Liver (tissue), 3 donors: ENCODE data around the gene ZNF677.

Experiments used
- FOXA1 ChIP-seq: IDR thresholded peaks from 2 replicates; pipeline ENCODE4 v1.6.1; 2016; ENCODE audit warnings: antibody characterized with exemption
- RXRA ChIP-seq, 2 donors: IDR thresholded peaks; 2 replicates each; pipeline ENCODE4 v1.6.1; 2017 to 2018; ENCODE audit warnings: antibody characterized with exemption in 2 of 2, mild to moderate bottlenecking in 1 of 2
- YY1 ChIP-seq: IDR thresholded peaks from 2 replicates; pipeline ENCODE4 v1.6.1; 2016; ENCODE audit warnings: antibody characterized with exemption, mild to moderate bottlenecking
- TF ChIP-seq, protein P1 (sequence below): IDR thresholded peaks from 2 replicates; pipeline ENCODE4 v1.6.1; 2016; ENCODE audit warnings: antibody characterized with exemption
- TF ChIP-seq, protein P2 (sequence below): fragments of 150-350 bp; IDR thresholded peaks from 2 replicates; pipeline ENCODE4 v1.5.1; 2017; ENCODE audit warnings: improper control_type of control experiment, low read depth, low read length; ENCODE audit not compliant: missing input control
- donor health status: healthy.
- donor health status: healthy.

DNA sequence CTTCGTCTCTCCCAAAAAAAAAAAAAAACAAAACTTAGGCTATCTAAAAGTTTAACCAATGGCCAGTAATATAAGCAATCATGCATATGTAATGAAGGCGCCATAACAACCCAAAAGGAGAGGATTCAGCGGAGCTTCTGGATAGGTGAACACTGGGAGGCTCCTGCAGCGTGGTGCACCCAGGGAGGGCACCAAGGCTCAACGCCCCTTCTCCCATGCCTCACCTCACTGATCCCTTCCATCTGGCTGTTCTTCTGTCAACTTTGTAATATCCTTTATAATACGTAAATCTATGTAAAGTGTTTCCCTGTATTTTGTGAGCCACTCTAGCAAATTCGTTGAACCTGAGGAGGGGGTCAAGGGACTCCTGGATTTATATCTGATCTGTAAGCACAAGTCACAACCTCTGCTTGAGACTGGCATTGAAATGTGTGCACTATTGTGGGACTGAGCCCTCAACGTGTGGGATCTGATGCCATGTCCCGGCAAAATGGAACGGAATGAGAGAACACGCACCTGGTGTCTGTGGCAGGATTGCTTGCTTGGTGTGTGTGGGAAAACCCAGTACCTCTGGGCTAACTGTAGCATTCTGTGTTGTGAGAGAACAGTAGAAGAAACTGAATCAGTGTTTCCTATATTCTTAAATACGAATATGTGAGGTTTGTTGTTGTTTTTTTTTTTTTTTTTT is 61.0 kb downstream of the ZNF677 start:
- TF ChIP-seq FOXA1 = no peak
- peak; percentile 5 for TF ChIP-seq YY1
- TF ChIP-seq, protein P1, sequence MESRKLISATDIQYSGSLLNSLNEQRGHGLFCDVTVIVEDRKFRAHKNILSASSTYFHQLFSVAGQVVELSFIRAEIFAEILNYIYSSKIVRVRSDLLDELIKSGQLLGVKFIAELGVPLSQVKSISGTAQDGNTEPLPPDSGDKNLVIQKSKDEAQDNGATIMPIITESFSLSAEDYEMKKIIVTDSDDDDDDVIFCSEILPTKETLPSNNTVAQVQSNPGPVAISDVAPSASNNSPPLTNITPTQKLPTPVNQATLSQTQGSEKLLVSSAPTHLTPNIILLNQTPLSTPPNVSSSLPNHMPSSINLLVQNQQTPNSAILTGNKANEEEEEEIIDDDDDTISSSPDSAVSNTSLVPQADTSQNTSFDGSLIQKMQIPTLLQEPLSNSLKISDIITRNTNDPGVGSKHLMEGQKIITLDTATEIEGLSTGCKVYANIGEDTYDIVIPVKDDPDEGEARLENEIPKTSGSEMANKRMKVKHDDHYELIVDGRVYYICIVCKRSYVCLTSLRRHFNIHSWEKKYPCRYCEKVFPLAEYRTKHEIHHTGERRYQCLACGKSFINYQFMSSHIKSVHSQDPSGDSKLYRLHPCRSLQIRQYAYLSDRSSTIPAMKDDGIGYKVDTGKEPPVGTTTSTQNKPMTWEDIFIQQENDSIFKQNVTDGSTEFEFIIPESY = no peak
- TF ChIP-seq RXRA (IDR thresholded peaks at IDR 0.05) = no peak
- TF ChIP-seq, protein P2, sequence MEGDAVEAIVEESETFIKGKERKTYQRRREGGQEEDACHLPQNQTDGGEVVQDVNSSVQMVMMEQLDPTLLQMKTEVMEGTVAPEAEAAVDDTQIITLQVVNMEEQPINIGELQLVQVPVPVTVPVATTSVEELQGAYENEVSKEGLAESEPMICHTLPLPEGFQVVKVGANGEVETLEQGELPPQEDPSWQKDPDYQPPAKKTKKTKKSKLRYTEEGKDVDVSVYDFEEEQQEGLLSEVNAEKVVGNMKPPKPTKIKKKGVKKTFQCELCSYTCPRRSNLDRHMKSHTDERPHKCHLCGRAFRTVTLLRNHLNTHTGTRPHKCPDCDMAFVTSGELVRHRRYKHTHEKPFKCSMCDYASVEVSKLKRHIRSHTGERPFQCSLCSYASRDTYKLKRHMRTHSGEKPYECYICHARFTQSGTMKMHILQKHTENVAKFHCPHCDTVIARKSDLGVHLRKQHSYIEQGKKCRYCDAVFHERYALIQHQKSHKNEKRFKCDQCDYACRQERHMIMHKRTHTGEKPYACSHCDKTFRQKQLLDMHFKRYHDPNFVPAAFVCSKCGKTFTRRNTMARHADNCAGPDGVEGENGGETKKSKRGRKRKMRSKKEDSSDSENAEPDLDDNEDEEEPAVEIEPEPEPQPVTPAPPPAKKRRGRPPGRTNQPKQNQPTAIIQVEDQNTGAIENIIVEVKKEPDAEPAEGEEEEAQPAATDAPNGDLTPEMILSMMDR = no peak
